K562 (cell line): ENCODE measurements around the gene NDUFS5. TPM values are rescaled to one million over a fixed set of nuclear protein-coding genes. Genes with fewer than 3 reads are reported as not detected.

Source experiments
- ARID1B ChIP-seq: fragments of 450-650 bp; IDR thresholded peaks from 2 replicates; pipeline ENCODE4 v1.6.1; 2016; ENCODE audit warnings: antibody characterized with exemption, mild to moderate bottlenecking, inconsistent platforms
- CEBPZ ChIP-seq: fragments of 150-350 bp; IDR thresholded peaks from 2 replicates; pipeline ENCODE4 v1.6.1; 2014; ENCODE audit warnings: low read depth, mild to moderate bottlenecking, low read length, borderline replicate concordance
- CSDE1 ChIP-seq, 2 experiments: fragments of 450-650 bp; IDR thresholded peaks; 2 replicates each; pipeline ENCODE4 v1.6.1; 2016; ENCODE audit warnings: mild to moderate bottlenecking in 1 of 2
- DPF2 ChIP-seq: fragments of 450-650 bp; IDR thresholded peaks from 2 replicates; pipeline ENCODE4 v1.6.1; 2016
- EGR1 ChIP-seq: fragments of 450-650 bp; conservative IDR thresholded peaks from 2 replicates; pipeline ENCODE4 v1.6.1; 2017; ENCODE audit warnings: mild to moderate bottlenecking
- ETS2 ChIP-seq: IDR thresholded peaks from 2 replicates; pipeline ENCODE4 v1.6.1; 2016; ENCODE audit warnings: borderline replicate concordance, missing genetic modification characterization, mild to moderate bottlenecking, moderate library complexity, missing compliant biosample characterization; ENCODE audit not compliant: poor library complexity, severe bottlenecking
- FOXK2 ChIP-seq, 2 experiments: fragments of 450-650 bp; IDR thresholded peaks in 1 of 2; conservative IDR thresholded peaks in 1 of 2; 2 replicates each; pipeline ENCODE4 v1.6.1; 2016; ENCODE audit warnings: low read depth in 2 of 2, mild to moderate bottlenecking in 1 of 2
- GABPB1 ChIP-seq: sonication (generic); formaldehyde crosslinking; IDR thresholded peaks from 2 replicates; pipeline ENCODE4 v1.8.0; 2022; ENCODE audit warnings: mild to moderate bottlenecking, missing genetic modification reagents
- HNRNPUL1 ChIP-seq: fragments of 200-400 bp; formaldehyde crosslinking; IDR thresholded peaks from 2 replicates; pipeline ENCODE4 v1.6.1; 2017; ENCODE audit warnings: low read length
- KDM5B ChIP-seq: fragments of 200-600 bp; sonication (generic); IDR thresholded peaks from 2 replicates; pipeline ENCODE4 v1.6.1; 2012; ENCODE audit warnings: low read depth, mild to moderate bottlenecking, moderate library complexity, low read length, control low read depth, inconsistent platforms; ENCODE audit not compliant: insufficient replicate concordance
- LARP7 ChIP-seq: fragments of 450-650 bp; IDR thresholded peaks from 2 replicates; pipeline ENCODE4 v1.6.1; 2016
- LEF1 ChIP-seq: fragments of 450-650 bp; IDR thresholded peaks from 2 replicates; pipeline ENCODE4 v1.6.1; 2016; ENCODE audit warnings: mild to moderate bottlenecking
- MAFK ChIP-seq: IDR thresholded peaks from 2 replicates; pipeline ENCODE4 v1.6.1; 2011; ENCODE audit warnings: low read length, improper control_type of control experiment
- STAT5A ChIP-seq: IDR thresholded peaks from 2 replicates; pipeline ENCODE4 v1.6.1; 2012; ENCODE audit warnings: low read length, inconsistent platforms, borderline replicate concordance
- TRIM28 ChIP-seq: fragments of 450-650 bp; IDR thresholded peaks from 2 replicates; pipeline ENCODE4 v1.6.1; 2017
- ZNF165 ChIP-seq: fragments of 250-450 bp; sonication (Bioruptor Pico); IDR thresholded peaks from 2 replicates; pipeline ENCODE4 v1.4.0; 2020; ENCODE audit warnings: borderline replicate concordance
- ZNF707 ChIP-seq: fragments of 250-450 bp; sonication (Bioruptor Pico); conservative IDR thresholded peaks from 2 replicates; pipeline ENCODE4 v1.8.0; 2022; ENCODE audit warnings: inconsistent platforms, mild to moderate bottlenecking, moderate library complexity
- ZNF766 ChIP-seq: fragments of 200-800 bp; sonication (Bioruptor generic); conservative IDR thresholded peaks from 2 replicates; pipeline ENCODE4 v1.6.1; 2016; ENCODE audit warnings: missing genetic modification characterization, missing compliant biosample characterization
- polyA plus RNA-seq, 8 experiments: library from polyadenylated mRNA; depleted of rRNA in 4 of 8; stranded (reverse) in 5 of 8; unstranded in 3 of 8; fragments of >200 nt; fragmentation: Nextera tagmentation in 2 of 8; fragmentation: Illumina TruSeq in 1 of 8; extraction: Ambion mirVana in 2 of 8; extraction: Trizol in 1 of 8; gene quantifications; 2 replicates each; pipeline versions ENCODE4 v1.2.1 to v1.2.3, GENCODE V29; 2011 to 2014; ENCODE audit warnings: inconsistent platforms in 1 of 8, missing spikeins in 1 of 8
- total RNA-seq, 7 experiments: library from RNA; depleted of rRNA in 6 of 7; stranded (reverse); fragments of >200 nt in 6 of 7; fragmentation: Illumina TruSeq in 2 of 7; extraction: Trizol in 2 of 7; gene quantifications; 2 replicates each; pipeline versions ENCODE4 v1.2.1 to v1.2.3, GENCODE V29; 2011 to 2021; ENCODE audit warnings: low replicate concordance in 1 of 7
- TF ChIP-seq, protein P1 (sequence below): fragments of 250-450 bp; sonication (Bioruptor Pico); IDR thresholded peaks from 2 replicates; pipeline ENCODE4 v1.8.0; 2022; ENCODE audit warnings: moderate library complexity, mild to moderate bottlenecking, inconsistent platforms
- TF ChIP-seq, protein P2 (sequence below): sonication (generic); formaldehyde crosslinking; IDR thresholded peaks from 2 replicates; pipeline ENCODE4 v1.8.0; 2023; ENCODE audit warnings: missing genetic modification reagents, mild to moderate bottlenecking, borderline replicate concordance

NDUFS5 gene
- total and polyA plus RNA-seq, 9 of the 15 experiments (the other 6 are each of a cell fraction or from before 2014, with no cell fraction given) = 499 to 2,737 (median 1,281) TPM

DNA sequence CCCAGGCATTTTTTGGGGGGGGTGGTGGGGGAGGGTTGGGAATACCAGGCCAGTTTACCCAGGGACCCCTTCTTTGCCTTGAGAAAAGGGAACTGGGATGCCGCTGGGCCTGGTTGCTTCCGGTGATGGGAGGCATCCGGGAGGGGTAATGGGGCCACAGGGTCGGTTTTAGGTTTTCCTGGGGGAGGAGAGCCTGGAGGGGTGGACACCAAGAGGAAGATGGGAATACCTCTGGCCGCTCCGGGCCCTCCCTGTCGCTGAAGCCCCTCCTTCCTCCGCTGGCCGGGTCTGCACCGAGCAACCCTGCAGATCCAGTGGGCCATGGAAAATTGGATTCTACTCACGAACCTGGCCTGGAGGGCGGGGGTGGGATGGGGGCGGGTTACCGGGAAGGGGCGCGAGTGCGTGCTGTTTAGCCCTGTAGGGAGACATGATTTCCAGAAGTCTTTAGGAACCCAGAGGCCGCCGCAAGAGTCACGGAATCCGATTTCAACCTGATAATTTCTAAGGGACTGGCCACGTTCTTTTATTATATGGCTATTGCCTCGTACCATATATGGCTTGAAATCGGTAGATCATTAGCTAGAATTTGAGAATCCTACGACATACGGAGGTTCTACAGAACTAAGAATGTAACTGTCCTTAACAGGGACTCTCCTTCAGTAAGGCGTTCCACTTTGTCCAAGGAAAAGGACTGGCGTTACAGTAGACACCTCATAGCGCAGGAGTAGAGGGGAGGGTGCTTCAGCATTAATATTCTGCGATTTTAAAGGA lies 34.3 kb upstream of the NDUFS5 start (continued):
- TF ChIP-seq ZNF165 (CRISPR knock-in tag) (no peak), MAFK (no peak), STAT5A (no peak), ARID1B (no peak), DPF2 (0 out of 2 replicates have a peak, but pooled peaks have one; percentile 5), CSDE1 (IDR thresholded peaks at IDR 0.05) (no peak), HNRNPUL1 (no peak), KDM5B (no peak), EGR1 (peak; percentile 41), LARP7 (no peak), LEF1 (0 out of 2 replicates have a peak, but pooled peaks have one; percentile 14), ETS2 (no peak), FOXK2 (conservative IDR thresholded peaks at IDR 0.05 in 1 of 2, IDR thresholded peaks at IDR 0.05 in 1 of 2; ENCODE audit: low read depth in 2 of 2) (no peak), ZNF707 (CRISPR knock-in tag) (no peak), GABPB1 (CRISPR knock-in tag) (no peak), CEBPZ (no peak), TRIM28 (no peak), ZNF766 (0 out of 2 replicates have a peak, but pooled peaks have one; percentile 8)
- TF ChIP-seq, protein P1, sequence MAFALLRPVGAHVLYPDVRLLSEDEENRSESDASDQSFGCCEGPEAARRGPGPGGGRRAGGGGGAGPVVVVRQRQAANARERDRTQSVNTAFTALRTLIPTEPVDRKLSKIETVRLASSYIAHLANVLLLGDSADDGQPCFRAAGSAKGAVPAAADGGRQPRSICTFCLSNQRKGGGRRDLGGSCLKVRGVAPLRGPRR (CRISPR knock-in tag) = no peak
- TF ChIP-seq, protein P2, sequence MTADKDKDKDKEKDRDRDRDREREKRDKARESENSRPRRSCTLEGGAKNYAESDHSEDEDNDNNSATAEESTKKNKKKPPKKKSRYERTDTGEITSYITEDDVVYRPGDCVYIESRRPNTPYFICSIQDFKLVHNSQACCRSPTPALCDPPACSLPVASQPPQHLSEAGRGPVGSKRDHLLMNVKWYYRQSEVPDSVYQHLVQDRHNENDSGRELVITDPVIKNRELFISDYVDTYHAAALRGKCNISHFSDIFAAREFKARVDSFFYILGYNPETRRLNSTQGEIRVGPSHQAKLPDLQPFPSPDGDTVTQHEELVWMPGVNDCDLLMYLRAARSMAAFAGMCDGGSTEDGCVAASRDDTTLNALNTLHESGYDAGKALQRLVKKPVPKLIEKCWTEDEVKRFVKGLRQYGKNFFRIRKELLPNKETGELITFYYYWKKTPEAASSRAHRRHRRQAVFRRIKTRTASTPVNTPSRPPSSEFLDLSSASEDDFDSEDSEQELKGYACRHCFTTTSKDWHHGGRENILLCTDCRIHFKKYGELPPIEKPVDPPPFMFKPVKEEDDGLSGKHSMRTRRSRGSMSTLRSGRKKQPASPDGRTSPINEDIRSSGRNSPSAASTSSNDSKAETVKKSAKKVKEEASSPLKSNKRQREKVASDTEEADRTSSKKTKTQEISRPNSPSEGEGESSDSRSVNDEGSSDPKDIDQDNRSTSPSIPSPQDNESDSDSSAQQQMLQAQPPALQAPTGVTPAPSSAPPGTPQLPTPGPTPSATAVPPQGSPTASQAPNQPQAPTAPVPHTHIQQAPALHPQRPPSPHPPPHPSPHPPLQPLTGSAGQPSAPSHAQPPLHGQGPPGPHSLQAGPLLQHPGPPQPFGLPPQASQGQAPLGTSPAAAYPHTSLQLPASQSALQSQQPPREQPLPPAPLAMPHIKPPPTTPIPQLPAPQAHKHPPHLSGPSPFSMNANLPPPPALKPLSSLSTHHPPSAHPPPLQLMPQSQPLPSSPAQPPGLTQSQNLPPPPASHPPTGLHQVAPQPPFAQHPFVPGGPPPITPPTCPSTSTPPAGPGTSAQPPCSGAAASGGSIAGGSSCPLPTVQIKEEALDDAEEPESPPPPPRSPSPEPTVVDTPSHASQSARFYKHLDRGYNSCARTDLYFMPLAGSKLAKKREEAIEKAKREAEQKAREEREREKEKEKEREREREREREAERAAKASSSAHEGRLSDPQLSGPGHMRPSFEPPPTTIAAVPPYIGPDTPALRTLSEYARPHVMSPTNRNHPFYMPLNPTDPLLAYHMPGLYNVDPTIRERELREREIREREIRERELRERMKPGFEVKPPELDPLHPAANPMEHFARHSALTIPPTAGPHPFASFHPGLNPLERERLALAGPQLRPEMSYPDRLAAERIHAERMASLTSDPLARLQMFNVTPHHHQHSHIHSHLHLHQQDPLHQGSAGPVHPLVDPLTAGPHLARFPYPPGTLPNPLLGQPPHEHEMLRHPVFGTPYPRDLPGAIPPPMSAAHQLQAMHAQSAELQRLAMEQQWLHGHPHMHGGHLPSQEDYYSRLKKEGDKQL (CRISPR knock-in tag) = no peak
